NCI-H2171 (cell line): ENCODE results near the gene HLCS.

ENCODE experiments used
- DNase-seq: peaks from one replicate; lab custom pipeline; 2025; lab: John Stamatoyannopoulos, UW

The HLCS gene

GRCh38 chr21:36719614-36720013, 246.9 kb downstream of the HLCS start:
- DNase-seq, result no peak

- no peak for DNase-seq
Observed at GRCh38 chr21:36718951-36719501, 247.4 kb downstream of the HLCS start.

- no peak for DNase-seq
Observed at GRCh38 chr21:36717976-36718375, 248.5 kb downstream of the HLCS start.

- DNase-seq, result no peak
Observed at GRCh38 chr21:36716836-36717235, 249.6 kb downstream of the HLCS start.

GRCh38 chr21:36716387-36716786, 250.1 kb downstream of the HLCS start:
- no peak for DNase-seq

- DNase-seq, result no peak
Observed at GRCh38 chr21:36713746-36714145, 252.7 kb downstream of the HLCS start.

GRCh38 chr21:36710729-36711048, 255.8 kb downstream of the HLCS start:
- no peak for DNase-seq

GRCh38 chr21:36709868-36710728, 256.4 kb downstream of the HLCS start:
- DNase-seq, result no peak

GRCh38 chr21:36709030-36709867, 257.2 kb downstream of the HLCS start:
- no peak for DNase-seq

- DNase-seq, result no peak
Observed at GRCh38 chr21:36708286-36709029, 258.0 kb downstream of the HLCS start.

- no peak for DNase-seq
Observed at GRCh38 chr21:36707763-36708285, 258.6 kb downstream of the HLCS start.

- DNase-seq, result no peak
Observed at GRCh38 chr21:36706951-36707762, 259.3 kb downstream of the HLCS start.

- DNase-seq, result no peak
Observed at GRCh38 chr21:36706482-36706852, 260.0 kb downstream of the HLCS start.

GRCh38 chr21:36705679-36706481, 260.6 kb downstream of the HLCS start:
- DNase-seq, result no peak

GRCh38 chr21:36704958-36705678, 261.4 kb downstream of the HLCS start:
- no peak for DNase-seq

GRCh38 chr21:36704281-36704957, 262.1 kb downstream of the HLCS start:
- no peak for DNase-seq

- no peak for DNase-seq
Observed at GRCh38 chr21:36703626-36704280, 262.7 kb downstream of the HLCS start.

GRCh38 chr21:36703123-36703522, 263.3 kb downstream of the HLCS start:
- DNase-seq, result no peak

- DNase-seq, result no peak
Observed at GRCh38 chr21:36702622-36702968, 263.9 kb downstream of the HLCS start.
